Inflammatory macrophage (primary cell): Measurements from ENCODE around the gene KCNG4.
"Not testable (repeated sequence)": the region's sequence is repeated elsewhere in the genome, so short reads cannot be mapped to it uniquely, and the experiment has no call there.

ENCODE experiments used
- DNase-seq, 2 donors: peaks; one replicate each; pipeline ENCODE4 v3.0.0-alpha.2; 2020 to 2022

Gene KCNG4

GRCh38 chr16:84233748-84234147, 6.1 kb downstream of the KCNG4 start:
- no peak for DNase-seq

DNA sequence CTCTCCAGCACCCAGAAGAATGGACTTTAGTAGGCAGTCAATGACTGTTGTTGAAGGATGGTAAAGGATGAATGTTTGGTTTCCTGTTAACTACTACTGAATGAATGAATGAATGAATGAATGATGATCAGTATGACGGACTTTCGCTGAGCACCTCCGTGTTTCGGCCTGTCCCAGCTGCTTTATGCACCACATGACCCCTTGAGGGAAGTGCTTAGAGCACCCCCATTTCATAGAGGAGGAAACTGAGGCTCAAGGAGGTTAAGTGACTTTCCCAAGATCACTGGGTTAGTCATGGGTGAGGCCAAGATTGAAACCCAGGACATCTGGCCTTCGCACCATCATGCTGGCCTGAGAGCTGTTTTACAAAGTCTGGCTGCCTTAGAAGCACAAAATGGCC, 6.8 kb downstream of the KCNG4 start:
- no peak for DNase-seq

- no peak for DNase-seq
Observed at GRCh38 chr16:84232060-84232459, 7.8 kb downstream of the KCNG4 start.

DNA sequence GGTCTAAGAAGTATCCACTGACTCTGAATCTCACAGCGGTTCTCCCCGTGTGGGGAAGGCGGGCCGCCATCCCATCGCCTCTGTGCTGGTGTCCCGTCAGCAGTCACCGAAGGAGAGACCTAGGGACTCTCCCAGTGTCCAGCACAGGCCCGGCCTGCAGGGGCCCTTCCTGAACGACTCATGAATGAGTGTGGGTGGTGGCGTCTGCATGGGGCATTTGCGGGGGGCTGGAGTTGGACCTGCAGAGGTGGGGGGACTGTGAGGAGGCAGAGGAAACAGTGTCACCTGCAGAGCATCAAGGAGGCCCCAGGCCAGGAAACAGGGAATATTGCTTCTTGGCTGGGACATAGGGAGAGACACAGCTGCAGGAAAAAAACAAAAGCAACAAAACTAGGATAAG, 10.3 kb downstream of the KCNG4 start:
- no peak for DNase-seq

DNA sequence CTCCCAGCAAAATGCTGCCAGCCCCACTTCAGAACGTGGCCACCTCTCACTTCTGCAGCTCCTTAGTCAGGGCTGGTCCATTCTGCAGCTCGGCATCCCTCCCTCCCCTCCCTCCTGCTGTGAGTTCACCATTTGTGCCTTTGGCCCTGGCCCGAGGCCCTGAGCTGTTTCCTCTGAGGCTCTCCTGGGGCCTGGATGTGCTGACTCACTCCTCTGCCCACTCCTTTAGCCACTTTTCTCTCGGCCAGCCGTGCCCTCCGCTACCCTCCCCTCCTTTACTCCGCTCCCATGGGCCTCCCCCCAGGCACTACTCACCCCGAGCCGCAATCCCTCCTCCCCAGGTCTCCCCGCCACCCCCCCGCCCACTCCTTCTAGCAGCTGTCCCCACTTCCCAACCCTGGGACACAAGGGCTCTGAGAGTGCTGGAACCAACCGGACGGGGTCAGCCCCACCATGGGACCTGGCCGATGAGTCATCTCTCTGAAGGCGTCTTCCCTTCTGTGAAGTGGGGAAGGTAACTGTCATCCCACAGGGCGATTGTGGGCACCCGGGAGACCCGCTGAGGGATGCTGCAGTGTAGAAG, 11.5 kb downstream of the KCNG4 start:
- DNase-seq: peak; percentile 46 to 75

DNA sequence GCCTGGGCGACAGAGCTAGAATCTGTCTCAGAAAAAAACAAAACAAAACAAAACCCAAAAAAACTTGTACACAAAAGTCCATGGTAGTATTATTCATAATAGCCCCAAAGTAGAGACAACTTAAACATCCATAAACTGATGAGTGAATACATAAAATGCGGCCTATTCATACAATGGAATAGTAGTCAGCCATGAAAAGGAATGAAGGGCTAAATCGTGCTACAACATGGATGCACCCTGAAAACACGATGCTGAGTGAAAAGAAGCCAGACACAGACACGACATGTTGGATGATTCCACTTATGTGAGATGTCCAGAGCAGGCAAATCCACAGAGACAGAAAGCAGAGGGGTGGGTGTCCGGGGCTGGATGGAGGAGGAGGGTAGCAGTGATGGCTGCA, 12.3 kb downstream of the KCNG4 start:
- DNase-seq: no peak

- DNase-seq: no peak
Observed at GRCh38 chr16:84226026-84226425, 13.8 kb downstream of the KCNG4 start.

DNA sequence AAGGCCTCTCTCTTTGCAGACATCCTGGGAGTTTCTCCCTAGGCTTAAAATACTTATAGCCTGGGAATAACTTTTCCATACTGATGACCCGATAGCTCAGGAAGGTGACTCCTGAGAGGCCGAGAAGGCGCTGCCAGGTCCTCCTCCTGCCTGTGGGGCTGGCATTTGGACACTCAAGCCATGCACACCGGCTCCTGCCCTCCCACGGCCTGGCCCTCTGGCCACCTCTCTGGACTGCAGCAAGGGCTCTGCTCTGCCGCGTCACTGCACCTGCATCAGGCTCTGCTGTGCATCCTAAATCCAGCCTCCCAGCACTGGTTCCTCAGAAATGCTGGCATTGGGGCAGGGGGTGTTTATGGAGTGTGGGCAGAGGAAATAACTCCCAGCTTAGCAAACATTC, 14.2 kb downstream of the KCNG4 start:
- no peak for DNase-seq

GRCh38 chr16:84225126-84225525, 14.7 kb downstream of the KCNG4 start:
- DNase-seq: no peak

GRCh38 chr16:84224554-84224953, 15.3 kb downstream of the KCNG4 start:
- no peak for DNase-seq

GRCh38 chr16:84223456-84223855, 16.4 kb downstream of the KCNG4 start:
- no peak for DNase-seq

GRCh38 chr16:84220851-84221250, 19.0 kb downstream of the KCNG4 start:
- DNase-seq: no peak

DNA sequence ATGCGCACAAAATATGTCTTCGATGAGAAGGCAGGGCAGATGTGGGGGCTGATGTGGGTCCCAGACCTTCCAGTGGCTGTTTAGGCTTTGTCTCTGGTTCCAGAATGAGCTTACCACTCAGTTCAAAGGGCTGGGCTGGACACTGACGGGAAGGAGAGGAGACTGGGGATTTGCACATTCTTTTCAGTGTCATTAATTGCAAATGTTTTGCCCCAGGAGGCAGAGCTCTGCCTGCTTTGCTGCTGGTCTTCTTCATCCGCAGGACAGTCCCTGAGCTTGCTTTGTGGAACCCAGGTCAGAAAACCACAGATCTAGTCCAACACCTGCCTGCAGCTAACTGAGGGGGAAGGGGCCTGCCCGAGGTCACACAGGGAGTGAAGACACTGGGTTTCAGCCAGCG, 20.9 kb downstream of the KCNG4 start:
- no peak for DNase-seq

DNA sequence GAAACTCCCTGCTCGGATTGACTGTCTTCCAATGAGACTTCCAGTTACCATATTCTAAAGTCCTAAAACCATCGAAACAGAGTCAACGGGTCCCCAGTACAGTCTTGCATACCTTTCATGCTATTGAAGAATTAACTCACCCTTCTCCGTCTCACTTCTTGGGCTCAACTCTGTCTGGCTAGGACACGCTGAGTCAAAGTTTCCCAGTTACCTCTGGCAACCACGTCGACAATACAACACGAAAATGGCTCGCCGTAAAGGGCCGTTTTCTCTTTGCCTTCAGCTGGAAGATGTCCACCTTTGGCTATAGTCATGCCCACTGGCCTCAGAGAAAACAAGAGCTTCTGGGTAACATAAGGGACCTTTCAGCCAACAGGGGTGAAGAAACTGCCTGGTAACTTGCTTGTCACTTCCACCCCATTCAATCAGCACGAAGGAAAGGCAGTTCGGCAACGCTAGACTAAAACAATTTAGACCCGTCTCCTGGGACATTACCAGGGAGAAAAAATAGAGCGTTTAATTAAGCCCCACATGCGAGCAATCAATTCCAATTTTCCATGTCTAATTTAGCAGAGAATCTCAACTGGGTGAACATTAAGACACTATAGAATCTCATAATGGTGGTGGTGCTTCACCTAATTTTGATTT, 21.5 kb downstream of the KCNG4 start:
- no peak for DNase-seq

DNA sequence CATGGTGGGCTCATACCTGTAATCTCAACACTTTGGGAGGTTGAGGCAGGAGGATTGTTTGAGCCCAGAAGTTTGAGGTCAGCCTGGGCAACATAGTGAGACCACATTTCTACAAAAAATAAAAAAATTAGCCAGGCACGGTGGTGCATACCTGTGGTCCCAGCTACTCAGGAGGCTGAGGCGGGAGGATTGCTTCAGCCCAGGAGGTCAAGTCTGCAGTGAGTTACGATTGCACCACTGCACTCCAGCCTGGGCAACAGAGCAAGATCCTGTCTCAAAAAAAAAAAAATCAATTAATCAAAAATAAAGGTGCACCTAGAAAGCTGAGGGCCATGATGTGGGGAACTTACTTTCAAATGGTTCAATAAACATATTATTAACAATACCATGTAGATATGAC, 23.7 kb downstream of the KCNG4 start:
- DNase-seq: not testable (repeated sequence)

- no peak for DNase-seq
Observed at GRCh38 chr16:84215531-84215930, 24.3 kb downstream of the KCNG4 start.

DNA sequence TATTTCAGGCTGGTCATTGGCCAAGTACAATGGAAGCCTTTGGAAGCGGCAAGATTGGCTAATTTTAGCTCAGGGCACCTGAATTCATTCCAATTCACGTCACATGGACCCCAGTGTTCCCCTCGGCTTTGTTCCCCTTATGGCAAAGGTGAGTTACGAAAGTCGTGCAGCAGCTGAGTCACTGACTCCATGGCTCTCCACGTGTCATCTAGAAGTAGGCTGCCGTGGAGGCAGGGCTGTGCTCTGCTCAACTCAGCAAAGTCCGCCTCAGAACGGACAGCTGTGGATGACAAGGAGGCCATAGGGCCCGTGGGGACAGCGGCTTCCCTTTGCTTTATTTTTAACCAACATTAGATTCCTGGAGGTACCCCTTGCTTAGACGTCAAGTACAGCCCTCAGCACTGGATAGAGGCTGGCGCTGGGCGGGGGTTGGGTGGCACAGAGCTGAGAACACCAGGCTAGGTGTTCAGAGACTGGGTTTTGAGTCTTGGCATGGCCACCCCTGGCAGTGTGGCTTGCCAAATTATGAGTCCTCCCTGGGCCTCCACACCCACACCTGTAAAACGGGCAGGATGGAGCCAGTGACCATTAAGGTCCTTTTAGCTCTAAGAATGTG, 25.3 kb downstream of the KCNG4 start:
- DNase-seq: peak; percentile 20 to 36

- no peak for DNase-seq
Observed at GRCh38 chr16:84212631-84213030, 27.2 kb downstream of the KCNG4 start.

GRCh38 chr16:84212154-84212553, 27.7 kb downstream of the KCNG4 start:
- peak in 1 of 2 donors; percentile 7 for DNase-seq

GRCh38 chr16:84209989-84210388, 29.8 kb downstream of the KCNG4 start:
- no peak for DNase-seq

GRCh38 chr16:84207879-84208278, 31.9 kb downstream of the KCNG4 start:
- DNase-seq: no peak

DNA sequence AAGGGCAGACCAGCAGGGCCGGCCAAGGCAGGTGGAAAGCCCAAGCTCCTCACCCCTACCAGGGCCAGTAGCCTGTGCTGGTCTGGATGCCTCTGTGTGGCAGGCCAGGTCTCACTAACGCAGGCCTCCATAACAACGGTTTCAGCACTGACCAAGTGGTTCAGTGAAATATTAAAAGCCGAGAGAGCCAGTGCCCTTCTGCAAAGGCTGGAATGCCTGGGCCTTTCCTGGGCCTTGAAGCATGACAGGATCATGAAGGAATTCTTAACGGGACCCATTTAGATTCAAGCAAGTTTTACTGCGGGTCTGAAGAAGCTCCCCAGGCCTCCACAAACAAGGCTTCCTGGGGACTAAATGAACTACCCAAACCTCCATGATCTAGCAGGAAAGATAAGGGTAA, 32.6 kb downstream of the KCNG4 start:
- no peak for DNase-seq

- DNase-seq: no peak
Observed at GRCh38 chr16:84205976-84206691, 33.7 kb downstream of the KCNG4 start.

- not testable (repeated sequence) for DNase-seq
Observed at GRCh38 chr16:84205123-84205522, 34.7 kb downstream of the KCNG4 start.
